Inflammatory macrophage treated with lipopolysaccharide for 1 hour (primary cell): Measurements from ENCODE around the gene CDKAL1.
"Not testable (repeated sequence)": the region's sequence is repeated elsewhere in the genome, so short reads cannot be mapped to it uniquely, and the experiment has no call there.

Experiments
- DNase-seq, 2 donors: peaks; one replicate each; pipeline ENCODE4 v3.0.0-alpha.2; 2020 to 2022

Gene CDKAL1

GRCh38 chr6:20751293-20751935 is 217.2 kb downstream of the CDKAL1 start:
- DNase-seq, result no peak

GRCh38 chr6:20755631-20756030 is 221.4 kb downstream of the CDKAL1 start:
- no peak for DNase-seq

- not testable (repeated sequence) for DNase-seq
These were observed 222.4 kb downstream of the CDKAL1 start for GRCh38 chr6:20756584-20757147.

- no peak for DNase-seq
These were observed 223.5 kb downstream of the CDKAL1 start for GRCh38 chr6:20757761-20758160.

GRCh38 chr6:20763296-20763695 is 229.0 kb downstream of the CDKAL1 start:
- DNase-seq, result no peak

GRCh38 chr6:20769631-20770030 is 235.4 kb downstream of the CDKAL1 start:
- DNase-seq, result no peak

- no peak for DNase-seq
These were observed 236.5 kb downstream of the CDKAL1 start for GRCh38 chr6:20770773-20771172.

- DNase-seq, result no peak
These were observed 237.2 kb downstream of the CDKAL1 start for GRCh38 chr6:20771409-20771808.

GRCh38 chr6:20773822-20774221 is 239.6 kb downstream of the CDKAL1 start:
- DNase-seq, result no peak

- DNase-seq, result no peak
These were observed 241.7 kb downstream of the CDKAL1 start for GRCh38 chr6:20775981-20776380.

- no peak for DNase-seq
These were observed 243.5 kb downstream of the CDKAL1 start for GRCh38 chr6:20777801-20778200.

- no peak for DNase-seq
These were observed 244.2 kb downstream of the CDKAL1 start for GRCh38 chr6:20778459-20778858.

GRCh38 chr6:20778912-20779311 is 244.7 kb downstream of the CDKAL1 start:
- DNase-seq, result no peak

- DNase-seq, result no peak
These were observed 254.9 kb downstream of the CDKAL1 start for GRCh38 chr6:20789162-20789561.

- no peak for DNase-seq
These were observed 256.0 kb downstream of the CDKAL1 start for GRCh38 chr6:20790032-20790791.

GRCh38 chr6:20791074-20791473 is 256.8 kb downstream of the CDKAL1 start:
- DNase-seq, result no peak

GRCh38 chr6:20791944-20792343 is 257.7 kb downstream of the CDKAL1 start:
- no peak for DNase-seq

- no peak for DNase-seq
These were observed 258.9 kb downstream of the CDKAL1 start for GRCh38 chr6:20793174-20793573.

- DNase-seq, result no peak
These were observed 263.3 kb downstream of the CDKAL1 start for GRCh38 chr6:20797597-20797996.

GRCh38 chr6:20800229-20800628 is 266.0 kb downstream of the CDKAL1 start:
- no peak for DNase-seq

GRCh38 chr6:20800653-20801052 is 266.4 kb downstream of the CDKAL1 start:
- DNase-seq, result no peak

- no peak for DNase-seq
These were observed 267.3 kb downstream of the CDKAL1 start for GRCh38 chr6:20801595-20801994.

- DNase-seq, result no peak
These were observed 268.3 kb downstream of the CDKAL1 start for GRCh38 chr6:20802596-20802995.

- DNase-seq, result no peak
These were observed 270.8 kb downstream of the CDKAL1 start for GRCh38 chr6:20805021-20805420.
